Retina (tissue), 1 donor: ENCODE data around the gene PFN3.
"Not testable (repeated sequence)": the region's sequence is repeated elsewhere in the genome, so short reads cannot be mapped to it uniquely, and the experiment has no call there.

Experiments used
- DNase-seq: peaks from one replicate; pipeline ENCODE4 v3.0.0-alpha.2; 2016

The PFN3 gene

GRCh38 chr5:177371120-177372033 lies 29.1 kb downstream of the PFN3 start:
- no peak for DNase-seq

GRCh38 chr5:177370488-177371119 lies 29.9 kb downstream of the PFN3 start:
- peak; percentile 81 for DNase-seq

GRCh38 chr5:177369645-177370440 lies 30.6 kb downstream of the PFN3 start:
- no peak for DNase-seq

- no peak for DNase-seq
These were observed 31.4 kb downstream of the PFN3 start for GRCh38 chr5:177368869-177369644.

GRCh38 chr5:177367981-177368868 lies 32.2 kb downstream of the PFN3 start:
- DNase-seq = no peak

GRCh38 chr5:177367323-177367848 lies 33.1 kb downstream of the PFN3 start:
- peak; percentile 82 for DNase-seq

GRCh38 chr5:177366528-177367322 lies 33.7 kb downstream of the PFN3 start:
- peak; percentile 88 for DNase-seq

GRCh38 chr5:177365845-177366527 lies 34.5 kb downstream of the PFN3 start:
- peak; percentile 36 for DNase-seq

GRCh38 chr5:177364159-177364962 lies 36.1 kb downstream of the PFN3 start:
- DNase-seq = no peak

- DNase-seq = no peak
These were observed 36.9 kb downstream of the PFN3 start for GRCh38 chr5:177363565-177363964.

- DNase-seq = peak; percentile 54
These were observed 37.6 kb downstream of the PFN3 start for GRCh38 chr5:177362610-177363507.

- no peak for DNase-seq
These were observed 38.2 kb downstream of the PFN3 start for GRCh38 chr5:177362292-177362609.

- no peak for DNase-seq
These were observed 38.8 kb downstream of the PFN3 start for GRCh38 chr5:177361418-177362291.

- not testable (repeated sequence) for DNase-seq
These were observed 39.7 kb downstream of the PFN3 start for GRCh38 chr5:177360740-177361139.

GRCh38 chr5:177359860-177360259 lies 40.6 kb downstream of the PFN3 start:
- no peak for DNase-seq

GRCh38 chr5:177359451-177359851 lies 41.0 kb downstream of the PFN3 start:
- no peak for DNase-seq

GRCh38 chr5:177358370-177358819 lies 42.1 kb downstream of the PFN3 start:
- no peak for DNase-seq
